Upper lobe of left lung (tissue), 4 donors: ENCODE measurements around the gene LRRC8B.

Source experiments
- CTCF ChIP-seq, 6 experiments: fragments of 450-650 bp in 4 of 6; fragments of 200-600 bp in 2 of 6; sonication (generic) in 2 of 6; IDR thresholded peaks; one replicate each; pipeline ENCODE4 v1.5.1; 2016 to 2019; ENCODE audit warnings: antibody characterized with exemption in 6 of 6
- EP300 ChIP-seq, 4 donors: sonication (generic); formaldehyde crosslinking; IDR thresholded peaks; one replicate each; pipeline ENCODE4 v1.5.1; 2017; ENCODE audit warnings: antibody characterized with exemption in 4 of 4, control low read depth in 2 of 4

- TF ChIP-seq CTCF (IDR thresholded peaks at IDR 0.05) (no peak), EP300 (IDR thresholded peaks at IDR 0.05) (no peak)
Measured at GRCh38 chr1:89629146-89629545, 104.5 kb downstream of the LRRC8B start.
